Muscle of arm (tissue), 14 donors: ENCODE results near the gene FH. TPM values are rescaled to one million over a fixed set of nuclear protein-coding genes. Genes with fewer than 3 reads are reported as not detected.

Source experiments
- DNase-seq: peaks from one replicate; pipeline ENCODE4 v3.0.0-alpha.2; 2013
- long read RNA-seq, 11 donors: transcript quantifications; one replicate each; lab custom pipeline, GENCODE V29; 2026
- polyA plus RNA-seq, 12 donors: library from polyadenylated mRNA; unstranded; fragments of 120-200 nt; gene quantifications; one replicate each; pipeline ENCODE4 v1.2.1, GENCODE V29; 2013; ENCODE audit not compliant: insufficient read length in 12 of 12

Gene FH
- polyA plus RNA-seq, result 10 to 100 TPM in 11 of 12 donors, not detected in 1; 47.5 to 89.4 (median 73.6) TPM
- long read RNA-seq, donor 1, transcript FH-201 (10 exons, 1,797 nt), result major isoform, 17 of 56 reads
- long read RNA-seq, donor 1, partial matches to known transcripts, result 38 of 56 reads
- long read RNA-seq, donor 1, other reads (novel, unspliced or antisense), result 0 of 56 reads
- long read RNA-seq, donor 2, transcript FH-201 (10 exons, 1,797 nt), result major isoform, 40 of 86 reads
- long read RNA-seq, donor 2, partial matches to known transcripts, result 46 of 86 reads
- long read RNA-seq, donor 2, other reads (novel, unspliced or antisense), result 0 of 86 reads
- long read RNA-seq, donor 3, transcript FH-201 (10 exons, 1,797 nt), result major isoform, 7 of 21 reads
- long read RNA-seq, donor 3, partial matches to known transcripts, result 14 of 21 reads
- long read RNA-seq, donor 3, other reads (novel, unspliced or antisense), result 0 of 21 reads
- long read RNA-seq, donor 4, partial matches to known transcripts, result 29 of 32 reads
- long read RNA-seq, donor 4, other reads (novel, unspliced or antisense), result 0 of 32 reads
- long read RNA-seq, donor 5, transcript FH-201 (10 exons, 1,797 nt), result major isoform, 19 of 67 reads
- long read RNA-seq, donor 5, partial matches to known transcripts, result 48 of 67 reads
- long read RNA-seq, donor 5, other reads (novel, unspliced or antisense), result 0 of 67 reads
- long read RNA-seq, donor 6, transcript FH-201 (10 exons, 1,797 nt), result major isoform, 7 of 39 reads
- long read RNA-seq, donor 6, partial matches to known transcripts, result 32 of 39 reads
- long read RNA-seq, donor 6, other reads (novel, unspliced or antisense), result 0 of 39 reads
- long read RNA-seq, donor 7, transcript FH-201 (10 exons, 1,797 nt), result major isoform, 11 of 22 reads
- long read RNA-seq, donor 7, partial matches to known transcripts, result 11 of 22 reads
- long read RNA-seq, donor 7, other reads (novel, unspliced or antisense), result 0 of 22 reads
- long read RNA-seq, donor 8, transcript FH-201 (10 exons, 1,797 nt), result major isoform, 25 of 74 reads
- long read RNA-seq, donor 8, partial matches to known transcripts, result 49 of 74 reads
- long read RNA-seq, donor 8, other reads (novel, unspliced or antisense), result 0 of 74 reads
- long read RNA-seq, donor 9, transcript FH-201 (10 exons, 1,797 nt), result major isoform, 6 of 29 reads
- long read RNA-seq, donor 9, partial matches to known transcripts, result 23 of 29 reads
- long read RNA-seq, donor 9, other reads (novel, unspliced or antisense), result 0 of 29 reads
- long read RNA-seq, donor 10, transcript FH-201 (10 exons, 1,797 nt), result major isoform, 14 of 44 reads
- long read RNA-seq, donor 10, partial matches to known transcripts, result 29 of 44 reads
- long read RNA-seq, donor 10, other reads (novel, unspliced or antisense), result 0 of 44 reads
- long read RNA-seq, donor 11, transcript FH-201 (10 exons, 1,797 nt), result major isoform, 21 of 66 reads
- long read RNA-seq, donor 11, partial matches to known transcripts, result 45 of 66 reads
- long read RNA-seq, donor 11, other reads (novel, unspliced or antisense), result 0 of 66 reads

DNA sequence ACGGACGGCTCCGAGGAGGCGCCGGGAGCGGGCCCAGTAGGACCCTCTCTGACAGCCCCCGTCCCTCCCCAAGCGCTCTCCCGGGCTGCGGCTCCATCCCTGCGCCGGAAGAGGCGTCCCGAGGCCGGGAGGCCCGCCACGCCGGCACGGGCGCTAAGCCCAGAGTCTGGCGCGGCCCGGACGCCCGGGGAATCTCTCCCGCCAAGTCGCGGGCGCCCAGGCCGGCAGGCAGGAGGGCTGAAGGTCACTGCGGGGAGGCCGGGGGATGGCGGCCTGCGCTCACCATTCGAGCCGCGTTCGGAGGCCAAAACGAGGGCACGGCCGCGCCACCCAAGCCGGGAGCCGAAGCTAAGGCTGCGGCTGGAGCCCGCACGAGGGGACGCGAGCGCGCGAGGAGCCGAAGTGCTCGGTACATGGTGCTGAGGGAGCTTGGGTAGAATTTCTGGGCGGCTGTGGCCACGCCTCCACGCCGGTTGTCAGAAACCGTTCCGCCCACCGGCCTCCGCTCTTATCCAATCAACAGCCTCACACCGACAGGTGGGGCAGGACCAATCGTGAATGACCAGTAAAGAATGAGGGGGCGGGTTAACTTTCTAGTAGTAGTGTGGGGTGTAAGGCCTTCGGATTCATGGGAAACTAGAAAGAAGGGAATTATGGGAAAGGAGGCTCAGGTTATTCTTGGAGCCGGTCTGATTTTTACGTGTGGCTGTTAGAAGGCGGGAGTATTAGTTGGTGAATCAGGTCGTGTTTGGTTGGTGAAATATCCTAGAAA lies at the start of gene FH:
TSS of gene FH (minus strand) at position 448 of the 772 bp plus-strand sequence. CDS start at position 415, 33 bp downstream.
- DNase-seq, result peak; percentile 97

DNA sequence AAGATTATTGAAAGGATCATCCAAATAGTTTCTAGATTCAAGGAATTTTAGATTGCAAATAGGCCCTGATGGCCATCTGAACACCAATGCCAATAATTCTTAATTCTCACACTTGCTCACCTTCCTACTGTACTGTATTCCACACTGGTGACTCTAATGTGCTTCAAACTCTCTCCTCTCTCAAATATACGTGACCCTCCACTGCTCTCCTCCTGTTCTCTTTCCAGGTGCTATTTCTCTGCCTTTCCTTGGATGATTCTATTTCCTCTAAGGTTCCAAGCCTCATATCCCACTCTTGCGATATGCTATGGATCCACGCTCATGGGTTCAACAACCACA lies 41.3 kb upstream of the FH start:
- DNase-seq, result no peak

DNA sequence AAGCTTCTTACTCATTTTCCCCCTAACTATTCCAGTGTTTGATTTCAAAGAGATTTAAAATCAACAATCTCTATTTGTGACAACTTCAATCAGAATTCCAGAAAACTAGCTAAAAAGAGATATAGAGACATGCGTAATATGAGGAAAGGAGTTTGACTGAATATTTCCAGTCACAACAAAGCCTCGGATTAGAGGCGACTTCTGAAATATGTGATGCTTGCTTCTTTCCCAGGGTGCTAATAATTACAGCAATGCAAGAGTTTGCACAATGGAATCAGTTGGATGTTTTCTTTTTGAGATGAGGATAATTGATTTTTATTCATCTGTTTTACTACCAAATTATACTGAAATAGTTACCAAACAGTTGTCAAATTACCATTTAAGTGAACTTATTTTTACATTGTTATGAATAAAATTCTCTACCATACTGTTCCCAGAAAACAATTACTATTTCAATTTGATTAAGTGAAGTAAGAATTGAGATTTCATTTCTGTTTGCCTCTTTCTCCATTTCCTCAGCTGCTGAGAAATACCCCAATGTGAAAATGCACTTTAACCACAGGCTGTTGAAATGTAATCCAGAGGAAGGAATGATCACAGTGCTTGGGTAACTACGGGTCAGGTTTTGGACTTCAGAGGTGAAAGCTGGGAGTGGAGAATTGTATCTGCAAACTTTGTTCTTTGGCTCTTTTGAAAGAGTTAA lies 40.7 kb upstream of the FH start:
- no peak for DNase-seq

DNA sequence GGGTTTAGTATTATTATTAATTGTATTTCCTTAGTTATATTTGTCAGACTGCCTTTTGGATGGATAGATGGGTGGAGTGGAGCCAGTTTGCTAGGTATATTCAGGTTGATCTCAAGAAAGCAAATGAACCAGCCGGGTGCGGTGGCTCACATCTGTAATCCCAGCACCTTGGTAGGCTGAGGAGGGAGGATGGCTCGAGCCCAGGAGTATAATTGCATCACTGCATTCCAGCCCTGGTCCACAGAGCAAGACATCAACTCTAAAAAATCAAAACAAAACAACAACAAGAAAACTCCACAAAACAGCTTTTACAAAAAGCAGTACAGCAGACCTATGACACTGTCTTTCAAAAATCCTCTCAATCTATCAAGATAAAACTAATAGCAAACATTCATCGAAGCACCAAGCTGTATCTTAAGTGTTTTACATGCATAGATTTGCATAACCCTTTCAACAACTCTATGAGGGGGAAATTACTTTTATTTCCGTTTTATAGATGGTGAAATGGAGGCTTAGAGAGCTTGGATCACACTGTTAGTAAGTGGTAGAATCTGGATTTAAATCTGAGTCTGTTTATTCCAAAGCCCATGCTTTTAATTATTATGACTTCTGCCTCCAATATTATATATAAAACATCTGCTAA lies 38.1 kb upstream of the FH start:
- DNase-seq, result no peak

DNA sequence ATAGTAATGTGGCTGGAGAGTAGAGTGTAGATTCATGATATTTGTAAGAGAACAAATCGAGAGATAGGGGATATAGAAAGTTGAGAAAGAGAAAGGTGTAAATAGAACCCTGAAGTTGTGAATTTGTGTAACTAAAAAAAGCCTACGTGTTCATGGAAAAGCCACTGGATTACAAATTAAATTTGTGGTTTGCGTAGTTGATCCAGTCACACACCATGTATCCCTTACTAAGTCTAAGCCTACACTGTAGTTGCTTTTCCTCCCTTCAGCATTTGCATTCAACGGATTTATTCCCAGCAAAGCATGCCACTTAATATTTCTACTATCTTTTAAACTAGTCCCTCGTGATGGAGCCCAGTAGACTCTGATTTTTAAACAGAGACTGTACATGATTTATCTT lies 37.5 kb upstream of the FH start:
- no peak for DNase-seq

DNA sequence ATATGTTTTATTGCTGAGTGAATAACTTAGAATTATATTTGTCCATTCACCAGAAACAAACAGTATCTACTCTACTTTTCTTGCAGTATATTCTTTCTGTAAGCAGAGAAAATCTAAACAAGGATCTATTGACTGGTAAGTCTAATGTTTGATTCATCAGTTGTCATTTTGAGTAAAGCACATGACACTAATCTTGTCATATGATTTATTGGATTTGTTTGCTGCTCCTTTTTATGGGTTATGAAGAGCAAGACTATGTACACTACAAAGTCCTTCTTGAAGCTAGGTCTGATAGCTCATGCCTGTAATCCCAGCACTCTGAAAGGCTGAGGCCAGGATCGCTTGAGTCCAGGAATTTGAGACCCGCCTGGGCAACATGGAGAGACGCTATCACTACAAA lies 36.0 kb upstream of the FH start:
- DNase-seq, result no peak

DNA sequence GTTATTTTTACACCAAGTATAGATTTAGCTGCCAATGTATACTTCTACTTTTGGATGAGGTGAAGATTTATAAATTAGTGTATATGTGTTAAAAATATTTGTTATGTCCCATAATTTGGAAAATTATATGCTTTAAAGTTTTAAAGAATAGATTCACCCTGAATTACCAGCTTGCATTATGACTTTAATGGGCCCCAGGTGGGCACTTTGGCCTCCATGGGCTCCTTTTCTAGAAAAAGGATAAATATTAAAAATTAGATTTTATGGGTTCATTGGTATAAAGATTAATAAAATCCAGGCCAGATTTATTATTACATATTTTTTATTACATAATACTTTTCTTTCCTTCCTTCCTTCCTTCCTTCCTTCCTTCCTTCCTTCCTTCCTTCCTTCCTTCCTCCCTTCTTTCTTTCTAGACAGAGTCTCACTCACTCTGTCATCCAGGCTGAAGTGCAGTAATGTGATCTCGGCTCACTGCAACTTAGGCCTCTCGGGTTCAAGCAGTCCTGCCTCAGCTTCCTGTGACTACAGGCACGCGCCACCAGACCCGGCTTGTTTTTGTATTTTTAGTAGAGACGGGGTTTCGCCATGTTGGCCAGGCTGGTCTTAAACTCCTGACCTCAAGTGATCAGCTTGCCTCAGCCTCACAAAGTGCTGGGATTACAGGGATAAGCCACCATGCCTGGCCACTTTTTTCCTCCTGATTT lies 34.5 kb upstream of the FH start:
- DNase-seq, result no peak

DNA sequence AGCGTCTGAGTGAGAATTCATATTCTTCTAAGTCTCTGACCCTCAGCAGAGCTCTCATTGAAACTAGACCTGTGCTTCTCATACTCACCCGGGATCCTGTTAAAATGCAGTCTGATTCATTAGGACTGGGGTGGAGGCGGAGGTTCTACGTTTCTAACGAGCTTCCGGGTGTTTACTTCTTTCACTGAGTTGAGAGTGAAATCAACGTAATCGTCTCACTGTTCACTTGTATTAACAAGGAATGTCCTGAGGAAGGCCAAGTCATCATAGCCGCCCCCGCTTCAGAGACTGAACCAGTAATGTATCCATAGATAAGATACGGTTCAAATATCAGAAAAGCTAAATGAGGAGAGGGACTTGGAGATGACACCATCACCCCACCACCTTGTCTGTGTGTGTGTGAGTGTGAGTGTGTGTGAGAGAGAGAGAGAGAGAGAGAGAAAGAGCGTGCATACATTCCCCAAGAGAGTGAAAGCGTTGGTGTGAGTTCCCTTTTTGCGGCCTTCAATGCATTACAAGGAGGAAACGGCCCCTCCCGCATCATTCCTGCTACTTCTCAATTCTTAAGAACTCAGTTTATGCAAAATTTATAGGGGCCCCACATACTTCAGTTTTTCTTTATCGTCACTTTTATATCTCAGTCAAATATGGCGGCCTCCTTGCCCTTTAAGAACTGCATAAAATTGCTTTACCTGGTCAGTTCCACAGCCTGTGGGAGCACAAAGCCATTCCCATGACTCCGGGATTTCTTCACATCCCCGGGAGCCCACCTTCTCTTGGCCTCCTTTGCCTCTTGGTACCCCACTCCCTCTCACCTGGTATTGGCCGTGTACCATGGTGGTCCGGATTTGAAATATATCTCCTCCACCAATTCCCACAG lies 32.4 kb upstream of the FH start:
- DNase-seq, result peak; percentile 10

DNA sequence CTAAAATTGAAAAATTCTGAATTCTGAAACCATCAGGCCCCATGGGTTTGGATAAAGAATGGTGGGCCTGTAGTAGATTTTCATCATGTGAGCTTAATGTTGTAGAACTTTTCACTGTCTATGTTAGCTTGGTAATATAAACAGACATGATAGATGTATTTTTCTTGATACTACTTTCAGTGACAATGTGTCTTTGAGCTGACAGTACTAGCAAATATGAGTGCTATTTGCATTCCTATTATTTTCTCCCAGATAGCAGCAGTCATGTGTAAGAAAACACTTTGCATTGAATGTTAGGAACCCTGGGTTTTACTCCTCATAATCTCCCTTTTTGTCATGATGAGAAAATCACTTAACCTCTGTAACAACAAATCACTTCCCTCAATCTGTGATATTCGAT lies 30.8 kb upstream of the FH start:
- DNase-seq, result no peak

DNA sequence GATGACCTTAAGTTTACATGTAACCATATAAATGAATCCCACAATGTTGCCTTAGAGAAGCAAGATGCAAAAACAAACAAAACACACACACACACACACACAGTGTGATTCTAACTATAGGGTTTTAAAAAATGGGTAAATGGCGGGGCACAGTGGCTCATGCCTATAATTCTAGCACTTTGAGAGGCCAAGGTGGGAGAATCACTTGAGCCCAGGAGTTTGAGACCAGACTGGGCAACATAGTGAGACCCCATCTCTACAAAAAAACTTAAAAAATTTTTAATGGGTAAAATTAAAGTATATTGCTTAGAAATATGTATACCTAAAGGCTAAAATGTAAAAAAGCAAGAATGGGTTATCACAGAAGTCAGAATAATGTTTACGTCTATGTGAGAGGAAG lies 28.5 kb upstream of the FH start:
- no peak for DNase-seq

DNA sequence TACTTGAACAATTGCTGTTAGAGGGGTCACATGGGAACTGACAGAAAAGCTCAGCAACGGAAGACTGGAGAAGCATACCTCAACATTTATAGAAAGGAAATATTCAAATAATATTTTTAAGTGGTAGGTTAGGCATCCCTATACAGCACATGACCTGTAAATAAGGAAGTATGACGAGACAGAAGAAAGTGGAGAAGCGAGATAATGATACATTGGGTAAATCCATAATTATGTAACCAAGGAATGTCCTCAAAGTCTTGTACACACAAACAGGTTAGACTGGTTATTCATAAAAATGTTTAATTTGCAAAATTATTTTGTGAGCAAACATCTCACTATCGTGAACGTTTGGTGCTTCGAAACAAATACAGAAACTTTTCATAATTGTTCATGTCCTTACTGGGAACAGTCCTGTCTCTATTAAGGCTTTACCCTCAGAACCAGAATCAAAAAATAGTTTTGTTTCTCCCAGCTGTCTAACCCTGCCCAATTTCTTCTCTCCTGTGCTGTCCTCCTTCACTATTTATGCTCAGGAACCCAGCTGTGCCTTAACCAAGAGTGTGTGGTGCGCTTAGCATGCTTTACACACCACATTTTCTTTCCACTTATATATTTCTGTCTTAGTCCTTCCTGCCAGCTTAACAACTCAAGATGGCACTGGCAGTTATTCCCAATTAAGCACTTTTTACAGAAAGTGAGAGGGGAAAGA lies 22.8 kb upstream of the FH start:
- no peak for DNase-seq

DNA sequence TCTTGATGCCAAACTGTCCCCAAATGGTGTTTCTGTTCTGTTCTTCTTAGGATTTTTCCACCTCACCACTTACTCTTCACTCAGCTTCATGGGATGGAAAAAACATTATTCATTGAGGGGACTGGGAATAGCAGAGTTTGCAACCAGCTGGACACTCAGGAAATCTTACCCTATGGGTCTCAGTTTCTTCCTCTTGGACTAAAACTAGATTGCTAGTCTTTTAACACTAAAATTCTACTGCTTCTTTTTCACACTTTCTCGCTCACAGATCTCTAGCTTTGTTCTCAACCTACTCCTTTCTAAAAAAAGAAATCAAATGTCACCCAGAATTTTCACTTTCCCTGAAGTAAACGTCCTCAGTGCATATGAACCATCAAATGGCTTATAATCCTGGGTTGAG lies 17.4 kb upstream of the FH start:
- DNase-seq, result no peak

DNA sequence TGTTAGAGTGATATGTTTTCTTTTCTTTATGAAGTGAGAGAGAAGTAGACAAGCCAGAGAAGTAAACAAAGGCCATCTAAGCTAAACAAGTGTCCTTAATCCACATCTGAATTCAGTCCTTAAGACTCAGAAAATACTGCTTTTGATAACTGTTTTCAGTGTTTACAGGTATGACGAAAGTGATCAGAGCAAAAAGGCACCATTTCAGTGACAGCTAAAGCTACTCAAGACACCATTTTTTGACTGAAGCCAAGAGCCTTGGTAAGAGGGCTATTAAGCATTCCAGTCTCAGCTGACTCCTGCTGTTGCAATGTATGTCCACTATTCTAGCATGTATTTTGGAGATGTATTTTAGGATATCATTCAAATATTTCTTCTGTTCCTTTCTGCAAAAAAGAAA lies 16.7 kb upstream of the FH start:
- no peak for DNase-seq

DNA sequence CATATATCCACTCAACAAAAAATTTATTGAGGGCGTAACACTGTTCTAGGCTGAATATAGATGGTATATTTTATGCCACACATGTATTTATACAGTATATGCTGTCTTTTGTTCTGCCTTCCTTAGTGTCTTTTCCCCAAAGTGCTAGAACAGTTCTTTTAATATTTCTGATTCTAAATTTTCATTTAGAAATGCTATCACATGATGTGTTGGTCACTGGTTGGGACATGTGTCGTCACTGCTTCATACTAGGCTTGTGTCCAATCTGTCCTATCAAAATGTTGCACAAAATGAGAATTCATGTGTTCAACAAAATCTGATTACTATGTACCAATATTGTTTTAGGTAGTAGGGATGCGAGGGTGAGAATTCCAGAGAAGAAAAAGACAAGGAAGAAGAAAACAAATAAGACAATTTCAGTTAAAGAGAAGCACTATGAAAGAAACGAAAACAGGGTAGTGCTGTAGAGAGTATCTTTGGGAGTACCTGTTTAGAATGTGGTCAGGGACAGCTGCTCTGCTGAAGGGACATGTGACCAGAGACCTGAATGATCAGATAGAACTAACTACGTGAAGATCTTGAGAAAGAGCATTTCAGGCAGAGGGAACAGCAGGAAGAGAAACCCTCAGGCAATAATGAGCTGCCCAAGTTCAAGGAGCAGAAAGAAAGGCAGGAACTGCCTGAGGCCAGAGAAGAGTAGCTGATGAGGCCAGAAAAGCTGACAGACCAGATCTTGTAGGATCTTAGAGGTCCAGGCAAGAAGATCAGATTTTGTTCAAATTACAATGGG lies 14.0 kb upstream of the FH start:
- DNase-seq, result no peak

DNA sequence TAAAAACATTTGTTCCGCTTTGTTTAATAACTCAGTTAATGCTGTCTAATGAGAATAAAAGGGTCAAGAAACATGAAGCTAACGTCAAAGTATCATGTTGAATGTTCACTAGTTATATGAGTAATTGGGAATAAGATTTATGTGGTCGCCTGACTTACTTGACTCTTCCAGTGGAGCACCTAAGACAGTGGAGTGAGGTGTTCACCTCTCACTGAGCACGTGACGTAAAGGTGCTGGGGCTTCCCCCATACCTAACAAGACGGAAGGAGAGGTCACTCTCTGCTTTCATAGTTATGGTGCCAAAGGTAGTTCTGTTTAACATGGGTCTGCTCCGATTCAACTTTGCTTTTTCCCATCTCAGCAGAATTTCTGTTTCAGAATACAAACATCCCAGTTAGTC lies 13.3 kb upstream of the FH start:
- DNase-seq, result no peak

DNA sequence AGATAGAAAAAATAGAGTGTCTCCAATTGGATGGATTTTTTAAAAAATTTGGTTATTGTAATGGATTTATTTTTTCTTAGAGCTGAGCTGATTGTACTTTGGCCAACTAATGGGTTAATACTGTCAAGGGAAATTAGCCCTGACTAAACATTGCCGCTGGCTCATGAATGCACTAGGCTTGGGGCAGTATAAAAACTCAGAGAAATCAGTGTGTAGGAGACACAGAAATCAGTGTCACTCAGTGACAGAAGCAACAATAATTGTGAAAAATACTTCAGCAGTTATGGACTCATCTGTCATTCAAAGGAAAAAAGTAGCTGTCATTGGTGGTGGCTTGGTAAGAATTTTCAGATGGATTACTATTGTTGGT lies 12.6 kb upstream of the FH start, which contains the start of gene KMO:
TSS of gene KMO (plus strand) at position 217 of the 370 bp plus-strand sequence. CDS start at position 284, 67 bp downstream.
- peak; percentile 10 for DNase-seq
